ENCODE data around the gene PDXK. TPM values are rescaled to one million over a fixed set of nuclear protein-coding genes. Genes with fewer than 3 reads are reported as not detected.

Gene PDXK
- total and polyA plus RNA-seq, 9 of the 15 experiments (the other 6 are each of a cell fraction or from before 2014, with no cell fraction given): 5.6 to 162 (median 76.5) TPM

DNA sequence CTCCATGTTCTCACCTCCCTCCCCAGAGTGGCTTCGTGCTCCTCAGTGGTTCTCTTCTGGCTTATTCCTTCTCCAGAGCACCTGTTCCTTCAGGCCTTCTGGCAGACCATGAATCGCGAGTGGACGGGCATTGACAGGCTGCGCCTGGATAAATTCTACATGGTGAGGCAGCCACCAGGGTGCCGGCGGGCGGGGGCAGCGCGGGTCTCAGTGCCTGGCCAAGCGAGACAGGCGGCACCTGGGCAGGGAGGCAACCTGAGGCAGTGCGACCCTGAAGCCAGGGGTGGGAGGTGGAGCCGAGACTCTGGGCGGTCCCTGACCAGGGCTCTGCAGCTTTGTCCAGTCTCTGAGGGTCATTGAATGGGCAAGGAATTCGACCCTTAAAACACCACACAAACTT lies 74.3 kb downstream of the PDXK start:
- 97% methylated on average over 16 of the region's 16 CpGs for WGBS (ENCODE audit: insufficient coverage, low coverage, missing lambda C conversion rate)
- no peak overlapping the region for H2AFZ ChIP-seq (ENCODE audit: low read depth, low read length)
- peaks cover 70% of the 10 kb centered on the region for H3K79me2 ChIP-seq (ENCODE audit: control insufficient read depth, insufficient read depth, low read length)
- TF ChIP-seq RBFOX2 (IDR thresholded peaks at IDR 0.05; ENCODE audit: low read depth, low read length): peak; percentile 46
- no peak for TF ChIP-seq RBM17 (IDR thresholded peaks at IDR 0.05; ENCODE audit: borderline replicate concordance, low read depth, low read length)
- H4K20me1 ChIP-seq (replicated peaks; ENCODE audit: control insufficient read depth, insufficient read depth, low read length): peaks cover 17% of the 10 kb centered on the region; the same call in 1 of the 2 replicates
- DNase-seq (ENCODE audit: extremely low read depth in 1 of 4, low spot score in 3 of 4): no peak
- ChIA-PET CTCF (ENCODE audit: low intra/inter-chr PET ratio) (no interaction called here), POLR2A (interaction anchor here (1.2 to 1.4 kb wide), 3 partner anchors 10 to 107 kb away, joined by 4 to 6 read pairs (median 5); no protein-coding TSS in a partner anchor)
- H3K4me3 ChIP-seq: no peak overlapping the region
- no peaks in the 10 kb centered on the region for H3K27me3 ChIP-seq (ENCODE audit: control insufficient read depth in 2 of 2, insufficient read depth in 2 of 2, low read length in 2 of 2)
- BruUV-seq (replicated peaks): no TSS peak
- no peak overlapping the region for H3K4me2 ChIP-seq (ENCODE audit: insufficient read depth, low read length)
- peaks cover 12% of the 10 kb centered on the region for H3K9me1 ChIP-seq (ENCODE audit: control insufficient read depth, insufficient read depth, low read length)
- FAIRE-seq: no peak
- H3K27ac ChIP-seq (ENCODE audit: extremely low read depth, low read depth, low read length): no peak overlapping the region
- in situ Hi-C loops (cut with MboI): loop anchor here (25.0 kb wide), 1 partner anchor 344 kb away; the partner anchor contains the start of gene GATD3
- H3K9me3 ChIP-seq (replicated peaks; ENCODE audit: control insufficient read depth, insufficient read depth, low read depth, low read length): no peaks in the 10 kb centered on the region
- intact Hi-C loops (cut with micrococcal nuclease): no loop called here
- no peak for ATAC-seq
- H3K4me1 ChIP-seq (replicated peaks in 1 of 2; ENCODE audit: control insufficient read depth in 2 of 2, insufficient read depth in 2 of 2, low read length in 2 of 2): peaks cover 10 to 36% of the 10 kb centered on the region in 2 experiments; a peak in 3 of 5 replicates
- peaks cover 80% of the 10 kb centered on the region for H3K36me3 ChIP-seq (ENCODE audit: control insufficient read depth, insufficient read depth, low read length)
- H3K9ac ChIP-seq (ENCODE audit: insufficient read depth in 1 of 2, low read depth in 2 of 2, low read length in 2 of 2): no peak overlapping the region

DNA sequence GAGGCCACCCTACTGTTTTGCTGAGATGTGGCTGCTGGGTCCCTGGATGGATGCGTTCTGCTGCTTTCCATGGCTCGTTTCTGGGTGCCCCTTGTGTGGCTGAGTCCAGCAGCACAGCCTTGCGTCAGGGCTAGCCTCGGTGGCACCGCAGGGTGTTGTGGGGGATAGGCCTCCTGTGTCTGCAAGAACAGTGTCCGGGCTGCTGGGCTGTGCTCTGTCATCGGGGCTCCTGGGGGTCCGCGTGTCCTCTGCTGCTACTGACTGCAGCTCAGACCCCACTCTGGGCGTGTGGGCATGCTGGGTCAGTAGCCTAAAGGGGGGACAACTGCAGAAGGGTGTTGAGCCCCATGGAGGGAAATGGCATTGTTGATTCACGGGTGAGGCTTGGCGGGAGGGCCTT lies 75.4 kb downstream of the PDXK start:
- TF ChIP-seq NR2F6 (CRISPR knock-in tag; IDR thresholded peaks at IDR 0.05): no peak
- 0 out of 2 replicates have a peak, but pooled peaks have one; percentile 2 for TF ChIP-seq MAX (CRISPR knock-in tag; IDR thresholded peaks at IDR 0.05)
- TF ChIP-seq HNRNPL (IDR thresholded peaks at IDR 0.05; ENCODE audit: low read depth, low read length): no peak
- peak; percentile 69; the same call in 1 of the 2 replicates for TF ChIP-seq RBFOX2 (IDR thresholded peaks at IDR 0.05; ENCODE audit: low read depth, low read length)
- Histone ChIP-seq H3K27ac (ENCODE audit: extremely low read depth, low read depth, low read length) (no peak overlapping the region), H3K4me3 (no peak overlapping the region), H3K79me2 (ENCODE audit: control insufficient read depth, insufficient read depth, low read length) (peaks cover 70% of the 10 kb centered on the region), H2AFZ (ENCODE audit: low read depth, low read length) (no peak overlapping the region), H3K27me3 (ENCODE audit: control insufficient read depth in 2 of 2, insufficient read depth in 2 of 2, low read length in 2 of 2) (no peaks in the 10 kb centered on the region), H3K9me1 (ENCODE audit: control insufficient read depth, insufficient read depth, low read length) (peaks cover 12% of the 10 kb centered on the region), H3K36me3 (ENCODE audit: control insufficient read depth, insufficient read depth, low read length) (peaks cover 91% of the 10 kb centered on the region), H3K9me3 (replicated peaks; ENCODE audit: control insufficient read depth, insufficient read depth, low read depth, low read length) (no peaks in the 10 kb centered on the region), H3K9ac (ENCODE audit: insufficient read depth in 1 of 2, low read depth in 2 of 2, low read length in 2 of 2) (peak overlapping the region in 1 of 2 experiments; percentile 53; a peak in 1 of 4 replicates), H3K4me2 (ENCODE audit: insufficient read depth, low read length) (no peak overlapping the region), H3K4me1 (replicated peaks in 1 of 2; ENCODE audit: control insufficient read depth in 2 of 2, insufficient read depth in 2 of 2, low read length in 2 of 2) (peaks cover 10 to 26% of the 10 kb centered on the region in 2 experiments; a peak in 3 of 5 replicates), H4K20me1 (replicated peaks; ENCODE audit: control insufficient read depth, insufficient read depth, low read length) (peaks cover 17% of the 10 kb centered on the region; the same call in 1 of the 2 replicates)
- CTCF ChIA-PET (ENCODE audit: low intra/inter-chr PET ratio): no interaction called here
- POLR2A ChIA-PET: interaction anchor here (0.7 to 1.4 kb wide), 5 partner anchors 9 to 63 kb away, joined by 3 to 6 read pairs (median 4); no protein-coding TSS in a partner anchor
- BruUV-seq (replicated peaks): no TSS peak
- in situ Hi-C loops (cut with MboI) (loop anchor here (25.0 kb wide), 1 partner anchor 343 kb away; the partner anchor contains the start of gene GATD3), intact Hi-C loops (cut with micrococcal nuclease) (no loop called here)
- ATAC-seq: no peak
- DNase-seq (ENCODE audit: extremely low read depth in 1 of 4, low spot score in 3 of 4): no peak
- FAIRE-seq: no peak
- WGBS (ENCODE audit: insufficient coverage, low coverage, missing lambda C conversion rate): 84% methylated on average over 10 of the region's 12 CpGs

All from K562 (cell line).